NT2/D1 (cell line): Measurements from ENCODE around the gene MTM1.

Experiments used
- SUZ12 ChIP-seq: IDR thresholded peaks from 2 replicates; pipeline ENCODE4 v1.6.1; 2011; ENCODE audit not compliant: insufficient read length, insufficient read depth; ENCODE audit errors: extremely low read depth
- YY1 ChIP-seq: IDR thresholded peaks from 2 replicates; pipeline ENCODE4 v1.6.1; 2011; ENCODE audit not compliant: insufficient read length, insufficient read depth
- ZNF274 ChIP-seq: IDR thresholded peaks from 2 replicates; pipeline ENCODE4 v1.6.1; 2011; ENCODE audit warnings: mild to moderate bottlenecking, low read depth, low read length

- no peak for TF ChIP-seq ZNF274
- no peak for TF ChIP-seq SUZ12
- no peak for TF ChIP-seq YY1
Observed at GRCh38 chrX:150540965-150541364, 27.5 kb upstream of the MTM1 start.
